ENCODE data around the gene OLIG1.

DNA sequence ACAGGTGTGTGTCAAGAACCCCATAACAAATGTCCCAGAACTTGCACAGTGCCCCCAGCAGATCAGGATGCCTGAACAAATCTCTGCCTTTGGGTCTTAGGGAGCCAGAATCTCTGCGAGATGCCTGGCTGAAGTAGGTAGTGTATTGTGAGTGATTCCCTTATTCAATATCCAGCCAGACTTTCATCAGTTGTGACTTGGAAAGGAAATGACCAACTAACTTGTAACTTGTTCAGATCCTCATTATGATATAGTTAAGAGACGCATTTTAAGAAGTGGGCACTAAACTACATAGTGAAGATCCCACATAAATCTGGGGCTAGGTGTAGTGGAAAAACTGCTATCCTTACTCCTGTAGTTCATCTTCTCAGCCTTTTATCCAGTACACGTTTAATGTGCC, 32.4 kb upstream of the OLIG1 start:
- TF ChIP-seq, protein P1, sequence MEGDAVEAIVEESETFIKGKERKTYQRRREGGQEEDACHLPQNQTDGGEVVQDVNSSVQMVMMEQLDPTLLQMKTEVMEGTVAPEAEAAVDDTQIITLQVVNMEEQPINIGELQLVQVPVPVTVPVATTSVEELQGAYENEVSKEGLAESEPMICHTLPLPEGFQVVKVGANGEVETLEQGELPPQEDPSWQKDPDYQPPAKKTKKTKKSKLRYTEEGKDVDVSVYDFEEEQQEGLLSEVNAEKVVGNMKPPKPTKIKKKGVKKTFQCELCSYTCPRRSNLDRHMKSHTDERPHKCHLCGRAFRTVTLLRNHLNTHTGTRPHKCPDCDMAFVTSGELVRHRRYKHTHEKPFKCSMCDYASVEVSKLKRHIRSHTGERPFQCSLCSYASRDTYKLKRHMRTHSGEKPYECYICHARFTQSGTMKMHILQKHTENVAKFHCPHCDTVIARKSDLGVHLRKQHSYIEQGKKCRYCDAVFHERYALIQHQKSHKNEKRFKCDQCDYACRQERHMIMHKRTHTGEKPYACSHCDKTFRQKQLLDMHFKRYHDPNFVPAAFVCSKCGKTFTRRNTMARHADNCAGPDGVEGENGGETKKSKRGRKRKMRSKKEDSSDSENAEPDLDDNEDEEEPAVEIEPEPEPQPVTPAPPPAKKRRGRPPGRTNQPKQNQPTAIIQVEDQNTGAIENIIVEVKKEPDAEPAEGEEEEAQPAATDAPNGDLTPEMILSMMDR (IDR thresholded peaks at IDR 0.05) = no peak
- TF ChIP-seq EZH2 (IDR thresholded peaks at IDR 0.05; ENCODE audit: borderline replicate concordance, insufficient read depth, low read depth, low read length, poor library complexity, severe bottlenecking) = no peak

Data from B cell (primary cell).